Osteoblast (primary cell): ENCODE data around the gene EOGT. TPM values are rescaled to one million over a fixed set of nuclear protein-coding genes. Genes with fewer than 3 reads are reported as not detected.

Source experiments
- DNase-seq: peaks from one replicate; pipeline ENCODE4 v3.0.0; 2011; ENCODE audit warnings: low spot score, mixed read lengths; ENCODE audit not compliant: insufficient read length; ENCODE audit errors: missing footprints
- H2AFZ ChIP-seq: 2 replicates; pipeline ENCODE4 v1.6.0; 2011; ENCODE audit warnings: mild to moderate bottlenecking, low read length
- H3K27ac ChIP-seq: 2 replicates; pipeline ENCODE4 v1.5.1; 2011; ENCODE audit warnings: mild to moderate bottlenecking, low read depth, low read length, moderate library complexity
- H3K27me3 ChIP-seq: 2 replicates; pipeline ENCODE4 v1.6.0; 2012; ENCODE audit warnings: mild to moderate bottlenecking, control low read depth, inconsistent platforms, low read length, moderate library complexity; ENCODE audit not compliant: insufficient read depth
- H3K36me3 ChIP-seq: 2 replicates; pipeline ENCODE4 v1.5.1; 2011; ENCODE audit warnings: mild to moderate bottlenecking, low read length, control low read depth, moderate library complexity; ENCODE audit not compliant: insufficient read depth
- H3K4me1 ChIP-seq: 2 replicates; pipeline ENCODE4 v1.5.1; 2011; ENCODE audit warnings: mild to moderate bottlenecking, low read length, control low read depth, moderate library complexity; ENCODE audit not compliant: insufficient read depth
- H3K4me2 ChIP-seq: 2 replicates; pipeline ENCODE4 v1.6.0; 2011; ENCODE audit warnings: mild to moderate bottlenecking, low read length; ENCODE audit not compliant: insufficient read depth
- H3K4me3 ChIP-seq: fragments of 200-600 bp; sonication (generic); 3 replicates; pipeline ENCODE4 v1.5.1; 2012; ENCODE audit warnings: mild to moderate bottlenecking, low read length, inconsistent platforms; ENCODE audit not compliant: insufficient read depth
- H3K79me2 ChIP-seq: 2 replicates; pipeline ENCODE4 v1.6.0; 2012; ENCODE audit warnings: mild to moderate bottlenecking, low read length, control low read depth, inconsistent platforms; ENCODE audit not compliant: insufficient read depth
- H3K9me3 ChIP-seq: 2 replicates; pipeline ENCODE4 v1.5.1; 2011; ENCODE audit warnings: low read depth, low read length, control low read depth
- H4K20me1 ChIP-seq: 2 replicates; pipeline ENCODE4 v1.6.0; 2012; ENCODE audit warnings: mild to moderate bottlenecking, low read length, control low read depth; ENCODE audit not compliant: insufficient read depth
- CTCF ChIP-seq: IDR thresholded peaks from 2 replicates; pipeline ENCODE4 v1.5.1; 2011; ENCODE audit warnings: mild to moderate bottlenecking, low read depth, low read length, moderate library complexity; ENCODE audit errors: extremely low read depth
- total RNA-seq: library from RNA; depleted of rRNA; stranded (reverse); fragments of >200 nt; gene quantifications from 2 replicates; pipeline ENCODE4 v1.2.3, GENCODE V29; 2012

EOGT gene
- total RNA-seq, 1 donor, result 65.9 TPM

DNA sequence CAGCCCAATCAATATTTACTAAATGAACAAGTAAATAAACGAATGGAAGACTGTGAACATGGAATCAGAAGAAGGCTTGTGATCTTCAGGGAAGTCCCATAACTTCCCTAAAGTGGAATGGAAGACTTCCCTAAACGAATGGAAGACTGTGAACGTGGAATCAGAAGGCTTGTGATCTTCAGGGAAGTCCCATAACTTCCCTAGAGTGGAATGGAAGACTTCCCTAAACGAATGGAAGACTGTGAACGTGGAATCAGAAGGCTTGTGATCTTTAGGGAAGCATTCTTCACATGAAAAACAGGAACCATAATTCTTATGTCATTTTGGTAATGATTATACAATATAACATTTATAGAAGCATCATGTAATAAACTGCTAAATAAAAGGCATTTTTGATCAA is 38.8 kb downstream of the EOGT start:
- Histone ChIP-seq H3K27me3 (peaks cover 10% of the 10 kb centered on the region), H3K4me1 (no peaks in the 10 kb centered on the region), H3K27ac (no peak overlapping the region), H3K4me3 (no peak overlapping the region), H3K79me2 (no peaks in the 10 kb centered on the region), H3K9me3 (no peaks in the 10 kb centered on the region), H3K36me3 (peaks cover 42% of the 10 kb centered on the region), H4K20me1 (no peaks in the 10 kb centered on the region), H2AFZ (no peak overlapping the region), H3K4me2 (no peak overlapping the region)
- no peak for TF ChIP-seq CTCF
- no peak for DNase-seq

- Histone ChIP-seq H3K9me3 (no peaks in the 10 kb centered on the region), H2AFZ (no peak overlapping the region), H3K4me3 (no peak overlapping the region), H3K27me3 (peaks cover 18% of the 10 kb centered on the region), H3K4me2 (no peak overlapping the region), H3K27ac (no peak overlapping the region), H3K79me2 (no peaks in the 10 kb centered on the region), H3K4me1 (no peaks in the 10 kb centered on the region), H4K20me1 (no peaks in the 10 kb centered on the region), H3K36me3 (peaks cover 32% of the 10 kb centered on the region)
- no peak for DNase-seq
- TF ChIP-seq CTCF, result no peak
Observed at GRCh38 chr3:68973639-68974038, 39.8 kb downstream of the EOGT start.

- Histone ChIP-seq H4K20me1 (no peaks in the 10 kb centered on the region), H3K9me3 (no peaks in the 10 kb centered on the region), H3K79me2 (no peaks in the 10 kb centered on the region), H3K4me2 (no peak overlapping the region), H3K27me3 (peaks cover 18% of the 10 kb centered on the region), H3K27ac (no peak overlapping the region), H3K36me3 (peaks cover 20% of the 10 kb centered on the region), H2AFZ (no peak overlapping the region), H3K4me1 (no peaks in the 10 kb centered on the region), H3K4me3 (no peak overlapping the region)
- TF ChIP-seq CTCF, result peak; percentile 83
- peak; percentile 81 for DNase-seq
Observed at GRCh38 chr3:68972358-68972979, 41.0 kb downstream of the EOGT start.

GRCh38 chr3:68964694-68965093 is 48.8 kb downstream of the EOGT start:
- no peak overlapping the region for H2AFZ ChIP-seq
- no peaks in the 10 kb centered on the region for H3K4me1 ChIP-seq
- no peak overlapping the region for H3K4me2 ChIP-seq
- H3K27ac ChIP-seq, result no peak overlapping the region
- H3K79me2 ChIP-seq, result no peaks in the 10 kb centered on the region
- H4K20me1 ChIP-seq, result no peaks in the 10 kb centered on the region
- H3K36me3 ChIP-seq, result no peaks in the 10 kb centered on the region
- H3K9me3 ChIP-seq, result no peaks in the 10 kb centered on the region
- no peak overlapping the region for H3K4me3 ChIP-seq
- peaks cover 22% of the 10 kb centered on the region for H3K27me3 ChIP-seq
- no peak for TF ChIP-seq CTCF
- no peak for DNase-seq
